Spleen (tissue), 11 donors: ENCODE data around the gene ZBTB7B. TPM values are rescaled to one million over a fixed set of nuclear protein-coding genes. Genes with fewer than 3 reads are reported as not detected.

Source experiments
- DNase-seq: peaks from one replicate; pipeline ENCODE4 v3.0.0-alpha.2; 2020
- H3K27ac ChIP-seq, 8 donors: fragments of 200-600 bp; sonication (generic) in 7 of 8; 1 replicate in 4 of 8; 2 replicates in 4 of 8; pipeline versions ENCODE4 v1.5.0 to v1.8.0; 2016 to 2021; ENCODE audit warnings: inconsistent platforms in 4 of 8, mild to moderate bottlenecking in 4 of 8, moderate library complexity in 1 of 8
- H3K27me3 ChIP-seq, 7 donors: fragments of 200-600 bp; sonication (generic) in 6 of 7; replicated peaks in 1 of 7; 1 replicate in 4 of 7; 2 replicates in 3 of 7; pipeline versions ENCODE4 v1.5.0 to v1.8.0; 2016 to 2021; ENCODE audit warnings: inconsistent platforms in 3 of 7, mild to moderate bottlenecking in 1 of 7
- H3K36me3 ChIP-seq, 6 donors: fragments of 200-600 bp; sonication (generic) in 5 of 6; 1 replicate in 4 of 6; 2 replicates in 2 of 6; pipeline versions ENCODE4 v1.5.0 to v1.8.0; 2016 to 2021; ENCODE audit warnings: inconsistent platforms in 2 of 6
- H3K4me1 ChIP-seq, 6 donors: fragments of 200-600 bp; sonication (generic) in 5 of 6; 1 replicate in 3 of 6; 2 replicates in 3 of 6; pipeline versions ENCODE4 v1.5.0 to v1.8.0; 2016 to 2021; ENCODE audit warnings: inconsistent platforms in 3 of 6
- H3K4me3 ChIP-seq, 8 donors: fragments of 200-600 bp; sonication (generic) in 7 of 8; 1 replicate in 4 of 8; 2 replicates in 4 of 8; pipeline versions ENCODE4 v1.5.0 to v1.8.0; 2016 to 2021; ENCODE audit warnings: inconsistent platforms in 4 of 8, mild to moderate bottlenecking in 4 of 8, moderate library complexity in 2 of 8
- H3K9me3 ChIP-seq, 8 donors: fragments of 200-600 bp; sonication (generic) in 7 of 8; 1 replicate in 4 of 8; 2 replicates in 4 of 8; pipeline versions ENCODE4 v1.5.0 to v1.8.0; 2016 to 2021; ENCODE audit warnings: inconsistent platforms in 4 of 8
- POLR2A ChIP-seq, 3 donors: fragments of 450-650 bp; IDR thresholded peaks; one replicate each; pipeline ENCODE4 v1.5.1; 2017; ENCODE audit warnings: antibody characterized with exemption in 3 of 3, mild to moderate bottlenecking in 1 of 3
- POLR2AphosphoS5 ChIP-seq, 3 donors: sonication (generic); formaldehyde crosslinking; IDR thresholded peaks; one replicate each; pipeline ENCODE4 v1.5.1; 2017; ENCODE audit warnings: antibody characterized with exemption in 3 of 3
- WGBS, 5 donors: extraction: QIAGEN DNeasy Blood & Tissue Kit in 3 of 5; methylation state at CpG; one replicate each; pipeline versions ENCODE4 v1.1.5 to v1.1.7; 2013 to 2018; 5-methylcytosine and 5-hydroxymethylcytosine counted together
- intact Hi-C: fragments of 100-400 bp; cut with DNase I; formaldehyde crosslinking; loops from one replicate; pipeline ENCODE4 v1.15.0; 2023; ENCODE audit warnings: low total_unique reads
- polyA plus RNA-seq, 3 donors: library from polyadenylated mRNA; stranded (reverse); fragments of 200-250 nt; gene quantifications; one replicate each; pipeline ENCODE4 v1.2.1, GENCODE V29; 2013
- total RNA-seq, 7 donors: library from RNA; depleted of rRNA in 3 of 7; stranded (reverse); fragments of >200 nt in 3 of 7; fragmentation: NEBNext Ultra II Directional in 4 of 7; extraction: Animal tissue kit (Norgen Biotek cat#: 25700) in 4 of 7; gene quantifications; one replicate each; pipeline versions ENCODE4 v1.1.0 to v1.2.1, GENCODE V29; 2016 to 2021
- TF ChIP-seq, protein P1 (sequence below), 11 experiments: fragments of 200-600 bp in 7 of 11; fragments of 450-650 bp in 4 of 11; sonication (generic) in 4 of 11; IDR thresholded peaks in 8 of 11; conservative IDR thresholded peaks in 3 of 11; 1 replicate in 7 of 11; 2 replicates in 4 of 11; pipeline versions ENCODE4 v1.4.0 to v1.8.0; 2016 to 2021; ENCODE audit warnings: antibody characterized with exemption in 11 of 11, inconsistent platforms in 4 of 11, mild to moderate bottlenecking in 1 of 11
- donor health status: healthy with polysubstance abuse.
- donor health status: DM: no; HTN: no; CAD: no; lungs with moderate emphysema.
- donor health status: DM: no; HTN: no; CAD: no.
- donor health status: Bipolar disorder and iron deficiency.
- donor health status: healthy.
- donor health status: DM: no; HTN: no; CAD: no.
- donor health status: DM: yes; HTN: yes; CAD: no.

The ZBTB7B gene
- total and polyA plus RNA-seq, 10 donors, result 11.1 to 88.9 (median 57.5) TPM

DNA sequence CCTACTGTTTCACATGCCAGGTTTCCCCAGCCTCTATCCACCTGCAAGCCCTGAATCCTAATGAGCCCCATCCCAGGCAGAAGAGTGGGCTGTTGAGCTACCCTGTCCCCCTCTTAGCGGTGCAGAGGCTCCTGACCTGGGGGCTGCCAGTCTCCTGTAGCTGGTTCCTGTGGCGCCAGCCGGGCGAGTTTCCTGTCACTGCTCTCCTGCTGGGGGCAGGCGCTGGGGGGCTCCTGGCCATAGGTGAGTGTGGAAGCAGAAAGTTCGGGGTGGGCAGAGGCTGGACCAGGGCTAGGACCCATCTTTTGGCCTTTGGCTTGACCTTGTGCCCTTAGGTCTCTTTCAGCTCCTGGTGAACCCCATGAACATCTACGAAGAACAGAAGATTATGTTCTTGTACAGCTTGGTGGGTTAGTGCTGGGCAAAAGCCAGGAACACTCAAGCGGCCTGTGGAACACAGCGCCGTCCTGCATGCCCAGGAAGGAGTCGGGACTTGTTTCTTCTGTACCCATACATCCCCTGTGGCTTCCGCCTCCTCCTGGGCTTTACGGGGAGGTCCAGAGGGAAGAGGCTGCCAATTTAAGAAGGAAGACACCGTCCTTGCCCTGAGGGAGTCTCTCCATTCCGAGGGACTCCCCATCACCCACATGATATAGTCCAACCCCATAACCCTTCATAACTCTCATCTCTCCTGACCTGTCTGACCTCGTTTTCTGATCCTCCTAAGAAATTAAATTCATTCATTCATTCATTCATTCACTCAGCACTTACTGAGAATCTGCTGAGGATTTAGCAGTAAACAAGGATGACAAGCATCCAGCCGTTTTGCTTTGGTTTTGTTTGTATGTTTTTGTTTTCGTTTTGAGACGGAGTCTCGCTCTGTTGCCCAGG, 32.0 kb downstream of the ZBTB7B start:
- Histone ChIP-seq H3K36me3 (no peaks in the 10 kb centered on the region), H3K9me3 (no peaks in the 10 kb centered on the region), H3K4me1 (peaks cover 0 to 19% (median 4%) of the 10 kb centered on the region in 6 donors), H3K4me3 (no peak overlapping the region), H3K27me3 (peaks cover 0 to 5% (median 0%) of the 10 kb centered on the region in 7 donors), H3K27ac (no peak overlapping the region)
- intact Hi-C loops, result no loop called here
- TF ChIP-seq, protein P1, sequence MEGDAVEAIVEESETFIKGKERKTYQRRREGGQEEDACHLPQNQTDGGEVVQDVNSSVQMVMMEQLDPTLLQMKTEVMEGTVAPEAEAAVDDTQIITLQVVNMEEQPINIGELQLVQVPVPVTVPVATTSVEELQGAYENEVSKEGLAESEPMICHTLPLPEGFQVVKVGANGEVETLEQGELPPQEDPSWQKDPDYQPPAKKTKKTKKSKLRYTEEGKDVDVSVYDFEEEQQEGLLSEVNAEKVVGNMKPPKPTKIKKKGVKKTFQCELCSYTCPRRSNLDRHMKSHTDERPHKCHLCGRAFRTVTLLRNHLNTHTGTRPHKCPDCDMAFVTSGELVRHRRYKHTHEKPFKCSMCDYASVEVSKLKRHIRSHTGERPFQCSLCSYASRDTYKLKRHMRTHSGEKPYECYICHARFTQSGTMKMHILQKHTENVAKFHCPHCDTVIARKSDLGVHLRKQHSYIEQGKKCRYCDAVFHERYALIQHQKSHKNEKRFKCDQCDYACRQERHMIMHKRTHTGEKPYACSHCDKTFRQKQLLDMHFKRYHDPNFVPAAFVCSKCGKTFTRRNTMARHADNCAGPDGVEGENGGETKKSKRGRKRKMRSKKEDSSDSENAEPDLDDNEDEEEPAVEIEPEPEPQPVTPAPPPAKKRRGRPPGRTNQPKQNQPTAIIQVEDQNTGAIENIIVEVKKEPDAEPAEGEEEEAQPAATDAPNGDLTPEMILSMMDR (IDR thresholded peaks at IDR 0.05 in 8 of 11, conservative IDR thresholded peaks at IDR 0.05 in 3 of 11), result no peak
- TF ChIP-seq POLR2AphosphoS5 (IDR thresholded peaks at IDR 0.05), result no peak
- TF ChIP-seq POLR2A (IDR thresholded peaks at IDR 0.05), result no peak
- 77 to 81% (median 79%) methylated on average over 18 to 20 of the region's 20 CpGs for WGBS, 5 donors
- DNase-seq, result no peak

DNA sequence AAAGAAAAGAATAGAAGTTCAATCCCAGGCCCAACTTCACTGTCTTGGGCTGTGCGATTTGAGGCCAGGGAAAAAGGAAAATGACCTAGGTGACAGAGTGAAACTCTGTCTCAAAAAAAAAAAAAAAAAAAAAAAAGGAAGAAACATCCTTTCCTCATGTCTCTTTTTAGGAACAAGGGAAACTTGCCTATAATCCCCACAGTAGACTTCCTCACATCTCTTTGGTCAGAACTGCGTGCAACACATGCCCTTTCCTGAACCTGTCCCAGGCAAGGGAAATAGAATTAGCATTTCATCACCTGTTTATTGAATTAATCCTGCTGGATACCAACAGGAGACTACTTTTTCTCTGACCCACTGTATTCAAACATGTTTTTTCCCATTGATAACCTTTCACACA, 33.3 kb downstream of the ZBTB7B start:
- no peak for TF ChIP-seq POLR2AphosphoS5 (IDR thresholded peaks at IDR 0.05)
- TF ChIP-seq, protein P1 (IDR thresholded peaks at IDR 0.05 in 8 of 11, conservative IDR thresholded peaks at IDR 0.05 in 3 of 11), result no peak
- TF ChIP-seq POLR2A (IDR thresholded peaks at IDR 0.05), result no peak
- Histone ChIP-seq H3K27ac (no peak overlapping the region), H3K4me1 (peaks cover 0 to 19% (median 5%) of the 10 kb centered on the region in 6 donors), H3K27me3 (peaks cover 0 to 5% (median 0%) of the 10 kb centered on the region in 7 donors), H3K4me3 (no peak overlapping the region), H3K9me3 (no peaks in the 10 kb centered on the region), H3K36me3 (no peaks in the 10 kb centered on the region)
- WGBS, 5 donors, result 69 to 88% (median 74%) methylated on average over 2 of the region's 2 CpGs
- intact Hi-C loops, result no loop called here
- no peak for DNase-seq

DNA sequence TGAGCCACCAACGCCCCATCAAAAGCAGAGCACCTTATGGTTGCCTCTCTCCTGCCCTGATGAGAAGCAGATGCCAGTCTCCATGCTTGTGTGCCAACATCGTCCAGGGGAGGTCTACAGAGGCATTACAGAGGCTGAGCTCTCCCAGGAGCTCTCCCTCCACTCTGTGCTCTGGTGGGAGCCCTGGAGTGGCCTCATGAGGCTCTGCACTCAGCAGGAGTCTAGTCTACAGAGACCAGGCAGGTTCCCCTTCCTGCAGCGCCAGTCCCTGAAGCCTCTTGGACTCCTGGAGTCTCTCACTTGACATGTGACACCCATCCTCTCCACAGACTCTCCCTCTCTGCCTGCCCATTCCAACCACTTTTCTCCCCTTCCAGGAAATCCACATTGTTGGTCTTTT, 34.4 kb downstream of the ZBTB7B start:
- H3K4me3 ChIP-seq, result no peak overlapping the region
- intact Hi-C loops, result no loop called here
- WGBS, 5 donors, result 90 to 96% (median 94%) methylated on average over 3 of the region's 3 CpGs
- H3K9me3 ChIP-seq, result no peaks in the 10 kb centered on the region
- TF ChIP-seq, protein P1 (IDR thresholded peaks at IDR 0.05 in 8 of 11, conservative IDR thresholded peaks at IDR 0.05 in 3 of 11), result no peak
- TF ChIP-seq POLR2AphosphoS5 (IDR thresholded peaks at IDR 0.05) (no peak), POLR2A (IDR thresholded peaks at IDR 0.05) (no peak)
- DNase-seq, result no peak
- H3K27ac ChIP-seq, result no peak overlapping the region
- no peaks in the 10 kb centered on the region for H3K36me3 ChIP-seq
- peaks cover 0 to 5% (median 0%) of the 10 kb centered on the region in 7 donors for H3K27me3 ChIP-seq
- H3K4me1 ChIP-seq, result peaks cover 0 to 19% (median 5%) of the 10 kb centered on the region in 6 donors

DNA sequence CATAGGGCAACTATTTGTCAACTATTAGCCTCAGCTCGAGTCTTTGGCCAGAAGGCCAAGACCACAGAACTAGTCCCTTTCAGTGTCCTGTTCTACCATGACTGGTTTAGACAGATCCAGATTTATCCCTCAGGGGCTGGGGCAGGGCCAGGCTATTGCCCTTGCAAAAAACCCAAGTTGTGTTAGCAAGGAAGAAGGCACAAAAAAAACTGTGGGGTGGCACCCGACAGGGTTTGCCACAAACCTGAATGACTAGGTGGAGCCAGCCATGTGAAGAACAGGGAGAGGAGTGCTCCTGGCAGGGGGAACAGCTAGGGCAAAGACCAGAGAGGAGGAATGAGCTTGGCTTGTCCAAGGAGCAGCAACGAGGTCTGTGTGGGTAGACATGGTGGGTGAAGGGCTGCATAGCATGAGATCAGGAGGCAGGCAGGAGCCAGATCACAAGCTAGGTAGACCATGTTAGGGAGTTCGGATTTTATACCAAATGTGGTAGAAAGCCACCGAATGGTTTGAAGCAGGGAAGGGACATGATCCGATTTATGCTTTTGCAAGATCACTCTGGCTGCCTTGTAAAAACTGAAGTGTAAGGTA, 35.3 kb downstream of the ZBTB7B start:
- TF ChIP-seq POLR2AphosphoS5 (IDR thresholded peaks at IDR 0.05) (no peak), POLR2A (IDR thresholded peaks at IDR 0.05) (no peak)
- TF ChIP-seq, protein P1 (IDR thresholded peaks at IDR 0.05 in 8 of 11, conservative IDR thresholded peaks at IDR 0.05 in 3 of 11), result no peak
- no peaks in the 10 kb centered on the region for H3K9me3 ChIP-seq
- no peak overlapping the region for H3K27ac ChIP-seq
- 82 to 92% (median 86%) methylated on average over 6 of the region's 6 CpGs for WGBS, 5 donors
- H3K36me3 ChIP-seq, result no peaks in the 10 kb centered on the region
- peaks cover 0 to 5% (median 0%) of the 10 kb centered on the region in 7 donors for H3K27me3 ChIP-seq
- DNase-seq, result no peak
- peaks cover 0 to 19% (median 5%) of the 10 kb centered on the region in 6 donors for H3K4me1 ChIP-seq
- H3K4me3 ChIP-seq, result no peak overlapping the region
- intact Hi-C loops, result no loop called here
